Mesenchymal stem cell (in vitro differentiated cells and primary cell): ENCODE measurements around the gene OPCML.

Experiments
- DNase-seq: peaks from one replicate; pipeline ENCODE4 v3.0.0-alpha.2; 2013
- H2AFZ ChIP-seq: one replicate; pipeline ENCODE4 v1.6.1; 2013; ENCODE audit warnings: low read depth, mild to moderate bottlenecking, control low read depth, inconsistent platforms, low read length, moderate library complexity
- H2AK5ac ChIP-seq: 2 replicates; pipeline ENCODE4 v1.6.1; 2013; ENCODE audit warnings: low read length, moderate library complexity, mild to moderate bottlenecking, inconsistent platforms; ENCODE audit not compliant: severe bottlenecking
- H2BK120ac ChIP-seq: one replicate; pipeline ENCODE4 v1.6.1; 2013; ENCODE audit warnings: low read depth, mild to moderate bottlenecking, inconsistent platforms, low read length, moderate library complexity
- H2BK12ac ChIP-seq, 2 experiments: one replicate each; pipeline ENCODE4 v1.6.1; 2013; ENCODE audit warnings: inconsistent platforms in 2 of 2, low read length in 2 of 2, mild to moderate bottlenecking in 2 of 2, moderate library complexity in 2 of 2, control low read depth in 1 of 2
- H2BK15ac ChIP-seq: one replicate; pipeline ENCODE4 v1.6.1; 2013; ENCODE audit warnings: mild to moderate bottlenecking, low read depth, inconsistent platforms; ENCODE audit not compliant: poor library complexity, severe bottlenecking
- H2BK5ac ChIP-seq: 2 replicates; pipeline ENCODE4 v1.6.1; 2013; ENCODE audit warnings: low read depth, mild to moderate bottlenecking, low read length, control low read depth, inconsistent platforms; ENCODE audit not compliant: poor library complexity, severe bottlenecking
- H3K14ac ChIP-seq, 2 experiments: one replicate each; pipeline ENCODE4 v1.6.1; 2013; ENCODE audit warnings: inconsistent platforms in 2 of 2, low read length in 2 of 2, control low read depth in 1 of 2, mild to moderate bottlenecking in 1 of 2, moderate library complexity in 1 of 2
- H3K18ac ChIP-seq, 2 experiments: one replicate each; pipeline ENCODE4 v1.6.1; 2013; ENCODE audit warnings: inconsistent platforms in 2 of 2, low read length in 2 of 2, control low read depth in 1 of 2, low read depth in 1 of 2, mild to moderate bottlenecking in 1 of 2
- H3K23ac ChIP-seq, 2 experiments: one replicate each; pipeline ENCODE4 v1.6.1; 2013; ENCODE audit warnings: inconsistent platforms in 2 of 2, low read length in 2 of 2, mild to moderate bottlenecking in 2 of 2, moderate library complexity in 2 of 2, control low read depth in 1 of 2
- H3K27ac ChIP-seq: 2 replicates; pipeline ENCODE4 v1.5.1; 2013; ENCODE audit warnings: mild to moderate bottlenecking, moderate library complexity, low read length, control low read depth, inconsistent platforms; ENCODE audit not compliant: poor library complexity, severe bottlenecking
- H3K27me3 ChIP-seq, 2 experiments: 2 replicates each; pipeline versions ENCODE4 v1.6.1 to v1.7.0; 2013; ENCODE audit warnings: low read length in 2 of 2, mild to moderate bottlenecking in 2 of 2, moderate library complexity in 2 of 2, control low read depth in 1 of 2, inconsistent platforms in 1 of 2; ENCODE audit not compliant: control insufficient read depth in 1 of 2, insufficient read depth in 1 of 2
- H3K36me3 ChIP-seq, 2 experiments: 2 replicates each; pipeline versions ENCODE4 v1.6.1 to v1.7.0; 2013; ENCODE audit warnings: low read length in 2 of 2, control low read depth in 1 of 2, inconsistent platforms in 1 of 2, low read depth in 1 of 2, mild to moderate bottlenecking in 1 of 2; ENCODE audit not compliant: insufficient read depth in 2 of 2, control insufficient read depth in 1 of 2
- H3K4ac ChIP-seq, 2 experiments: one replicate each; pipeline ENCODE4 v1.6.1; 2013; ENCODE audit warnings: inconsistent platforms in 2 of 2, low read length in 2 of 2, mild to moderate bottlenecking in 2 of 2, moderate library complexity in 2 of 2, control low read depth in 1 of 2, low read depth in 1 of 2
- H3K4me1 ChIP-seq: 2 replicates; pipeline ENCODE4 v1.6.1; 2013; ENCODE audit warnings: low read depth, low read length, control low read depth; ENCODE audit not compliant: control insufficient read depth, insufficient read depth
- H3K4me2 ChIP-seq: 2 replicates; pipeline ENCODE4 v1.6.1; 2013; ENCODE audit warnings: low read length, mild to moderate bottlenecking, inconsistent platforms; ENCODE audit not compliant: poor library complexity, severe bottlenecking
- H3K4me3 ChIP-seq, 2 experiments: 2 replicates each; pipeline versions ENCODE4 v1.5.1 to v1.7.0; 2013; ENCODE audit warnings: low read length in 2 of 2, mild to moderate bottlenecking in 2 of 2, control low read depth in 1 of 2, low read depth in 1 of 2; ENCODE audit not compliant: insufficient read depth in 1 of 2
- H3K79me1 ChIP-seq: replicated peaks from 2 replicates; pipeline ENCODE4 v1.6.1; 2013; ENCODE audit warnings: mild to moderate bottlenecking, control low read depth, low read length, inconsistent platforms; ENCODE audit not compliant: poor library complexity, severe bottlenecking
- H3K9ac ChIP-seq: 2 replicates; pipeline ENCODE4 v1.7.0; 2013; ENCODE audit warnings: mild to moderate bottlenecking, low read length, moderate library complexity
- H3K9me3 ChIP-seq: 2 replicates; pipeline ENCODE4 v1.7.0; 2013; ENCODE audit warnings: mild to moderate bottlenecking, low read length; ENCODE audit not compliant: control insufficient read depth
- H4K8ac ChIP-seq: one replicate; pipeline ENCODE4 v1.6.1; 2013; ENCODE audit warnings: inconsistent platforms, mild to moderate bottlenecking, low read length, moderate library complexity
- H4K91ac ChIP-seq: one replicate; pipeline ENCODE4 v1.6.1; 2013; ENCODE audit warnings: mild to moderate bottlenecking, low read length, inconsistent platforms
- WGBS: methylation state at CpG from one replicate; pipeline ENCODE4 v1.1.7; 2013; ENCODE audit warnings: mixed read lengths; 5-methylcytosine and 5-hydroxymethylcytosine counted together

The OPCML gene

DNA sequence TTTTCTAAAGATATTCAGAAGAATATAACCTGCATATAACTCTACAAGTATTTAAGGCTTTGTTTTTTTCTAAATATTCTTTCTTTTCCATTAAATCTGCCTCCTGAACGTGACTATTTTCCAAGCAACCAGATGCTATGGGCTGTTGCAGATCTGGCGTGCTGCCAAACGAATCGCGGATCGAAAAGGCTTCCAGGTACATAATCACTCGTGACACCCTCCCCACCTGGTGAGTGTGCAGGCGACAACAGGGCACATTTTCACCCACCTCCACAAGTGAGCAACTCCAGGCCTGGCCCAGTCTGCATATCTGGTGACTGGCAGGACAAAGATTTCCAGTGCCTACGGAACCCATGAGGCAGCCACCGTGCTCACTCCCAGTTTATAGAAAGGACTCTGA is 660.1 kb downstream of the OPCML start:
- Histone ChIP-seq H3K4ac (no peak overlapping the region), H2AK5ac (no peak overlapping the region), H4K8ac (no peak overlapping the region), H3K4me1 (no peaks in the 10 kb centered on the region), H2BK5ac (no peak overlapping the region), H3K27ac (no peak overlapping the region), H3K36me3 (no peaks in the 10 kb centered on the region), H3K23ac (peak overlapping the region in 1 of 2 experiments; percentile 98), H2BK15ac (no peak overlapping the region), H3K14ac (no peak overlapping the region), H4K91ac (no peak overlapping the region), H3K9me3 (no peaks in the 10 kb centered on the region), H3K4me2 (no peak overlapping the region), H2AFZ (no peak overlapping the region), H2BK12ac (peak overlapping the region in 1 of 2 experiments; percentile 89), H3K18ac (peak overlapping the region in 1 of 2 experiments; percentile 66), H3K9ac (no peak overlapping the region), H2BK120ac (no peak overlapping the region), H3K4me3 (no peak overlapping the region), H3K79me1 (no peaks in the 10 kb centered on the region), H3K27me3 (no peaks in the 10 kb centered on the region)
- DNase-seq, result no peak
- 97% methylated on average over 10 of the region's 10 CpGs for WGBS

DNA sequence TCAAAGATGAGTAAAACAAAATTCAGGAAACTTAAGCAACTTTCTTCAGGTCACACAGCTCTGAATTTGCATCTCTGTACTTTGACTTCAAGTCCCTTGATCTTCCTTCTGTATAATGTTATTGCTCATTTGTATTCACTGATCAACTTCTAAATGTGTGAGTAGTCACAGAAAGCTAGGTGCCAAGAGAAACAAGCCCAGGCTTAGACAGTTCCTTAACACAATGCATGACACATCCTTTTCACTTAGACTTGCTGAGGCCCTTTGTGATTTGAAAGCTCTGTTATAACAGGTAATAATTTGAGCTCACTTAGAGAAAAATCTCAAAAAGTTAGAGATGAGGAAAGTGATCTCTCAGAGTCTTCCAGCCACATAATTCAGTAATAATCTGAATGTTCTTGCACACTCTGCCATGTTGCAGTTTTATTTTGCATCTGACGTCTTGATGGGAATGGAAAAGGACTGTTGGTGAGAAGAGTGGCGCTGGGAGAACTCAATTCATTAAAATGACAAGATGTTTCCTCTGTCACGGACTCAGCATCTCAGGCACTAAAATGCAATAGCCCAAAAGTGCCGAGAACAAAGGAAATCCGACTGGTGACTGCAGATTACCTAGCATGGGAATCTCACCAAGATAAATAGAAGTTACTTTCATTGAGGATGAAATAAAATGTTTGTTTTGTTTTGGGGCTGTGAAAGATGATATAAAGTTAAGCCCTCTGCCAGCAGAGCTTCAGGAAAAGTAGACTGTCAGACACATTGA is 665.3 kb downstream of the OPCML start:
- H2BK15ac ChIP-seq, result no peak overlapping the region
- H3K4me2 ChIP-seq, result no peak overlapping the region
- peaks cover 1% of the 10 kb centered on the region for H3K4me1 ChIP-seq
- no peak overlapping the region for H3K4me3 ChIP-seq
- no peak overlapping the region for H2AFZ ChIP-seq
- no peak for DNase-seq
- H2AK5ac ChIP-seq, result no peak overlapping the region
- H4K91ac ChIP-seq, result no peak overlapping the region
- H3K36me3 ChIP-seq, result no peaks in the 10 kb centered on the region
- WGBS, result 50% methylated on average over 5 of the region's 5 CpGs
- no peaks in the 10 kb centered on the region for H3K27me3 ChIP-seq
- H3K27ac ChIP-seq, result no peak overlapping the region
- H3K4ac ChIP-seq, result no peak overlapping the region
- H3K9me3 ChIP-seq, result no peaks in the 10 kb centered on the region
- H2BK5ac ChIP-seq, result no peak overlapping the region
- no peak overlapping the region for H3K9ac ChIP-seq
- H4K8ac ChIP-seq, result no peak overlapping the region
- H3K79me1 ChIP-seq, result no peaks in the 10 kb centered on the region
- no peak overlapping the region for H2BK120ac ChIP-seq
- no peak overlapping the region for H3K23ac ChIP-seq
- no peak overlapping the region for H2BK12ac ChIP-seq
- no peak overlapping the region for H3K14ac ChIP-seq
- H3K18ac ChIP-seq, result no peak overlapping the region

DNA sequence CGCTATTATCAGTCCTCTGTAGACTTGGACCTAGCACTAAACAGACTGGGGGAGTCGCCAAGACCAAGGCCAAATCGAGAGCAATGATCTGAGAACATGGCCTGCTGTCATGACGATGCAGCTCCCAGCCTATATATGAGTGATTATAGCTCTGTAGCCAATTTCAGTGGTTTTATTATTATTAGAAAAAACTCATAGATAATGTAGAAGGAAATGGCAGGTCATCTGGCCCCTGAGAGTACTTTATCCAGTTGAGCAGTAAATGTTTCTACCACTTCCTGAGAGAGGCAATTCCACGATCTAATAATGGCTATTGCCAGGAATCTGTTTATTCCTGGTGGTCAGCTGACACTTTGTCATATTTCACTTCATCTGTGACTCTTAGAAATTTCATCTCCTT is 666.7 kb downstream of the OPCML start:
- H4K91ac ChIP-seq, result peak overlapping the region; percentile 68
- H3K4me1 ChIP-seq, result peaks cover 1% of the 10 kb centered on the region
- H2BK15ac ChIP-seq, result no peak overlapping the region
- no peak overlapping the region for H2AK5ac ChIP-seq
- H3K4me3 ChIP-seq, result no peak overlapping the region
- H3K36me3 ChIP-seq, result no peaks in the 10 kb centered on the region
- H3K23ac ChIP-seq, result no peak overlapping the region
- H3K4ac ChIP-seq, result no peak overlapping the region
- H2AFZ ChIP-seq, result no peak overlapping the region
- H3K9ac ChIP-seq, result no peak overlapping the region
- H3K9me3 ChIP-seq, result no peaks in the 10 kb centered on the region
- H3K27me3 ChIP-seq, result no peaks in the 10 kb centered on the region
- H2BK120ac ChIP-seq, result no peak overlapping the region
- peak overlapping the region; percentile 4 to 43 for H3K18ac ChIP-seq
- DNase-seq, result peak; percentile 43
- no peak overlapping the region for H2BK5ac ChIP-seq
- H4K8ac ChIP-seq, result peak overlapping the region; percentile 60
- peak overlapping the region in 1 of 2 experiments; percentile 89 for H2BK12ac ChIP-seq
- no peak overlapping the region for H3K14ac ChIP-seq
- no peak overlapping the region for H3K4me2 ChIP-seq
- no peaks in the 10 kb centered on the region for H3K79me1 ChIP-seq
- no peak overlapping the region for H3K27ac ChIP-seq
- WGBS, result 45% methylated on average over 4 of the region's 5 CpGs

GRCh38 chr11:132864811-132865576 is 667.3 kb downstream of the OPCML start:
- Histone ChIP-seq H3K27ac (no peak overlapping the region), H2BK5ac (no peak overlapping the region), H3K79me1 (no peaks in the 10 kb centered on the region), H3K4ac (peak overlapping the region in 1 of 2 experiments; percentile 80), H4K91ac (no peak overlapping the region), H3K36me3 (no peaks in the 10 kb centered on the region), H2BK120ac (no peak overlapping the region), H3K23ac (no peak overlapping the region), H3K14ac (no peak overlapping the region), H3K18ac (peak overlapping the region; percentile 43 to 71), H3K4me3 (no peak overlapping the region), H2AK5ac (no peak overlapping the region), H3K4me2 (no peak overlapping the region), H2AFZ (no peak overlapping the region), H2BK15ac (no peak overlapping the region), H3K4me1 (peaks cover 1% of the 10 kb centered on the region), H3K27me3 (no peaks in the 10 kb centered on the region), H2BK12ac (peak overlapping the region; percentile 70 to 89), H3K9me3 (no peaks in the 10 kb centered on the region), H3K9ac (no peak overlapping the region), H4K8ac (peak overlapping the region; percentile 60)
- 92% methylated on average over 11 of the region's 17 CpGs for WGBS
- DNase-seq, result no peak
